ENCODE results near the gene SLC5A11. TPM values are rescaled to one million over a fixed set of nuclear protein-coding genes. Genes with fewer than 3 reads are reported as not detected.
A peak's percentile ranks its signal among the peaks of the same experiment; 100 is the strongest.

Gene SLC5A11
- polyA plus RNA-seq, 2 of the 4 experiments (the other 2 are of a cell fraction): 0.40 to 0.43 TPM

- POLR2A ChIA-PET: interaction anchor here (1.0 to 1.1 kb wide), 2 partner anchors 13 to 19 kb away, joined by 3 to 4 read pairs; no protein-coding TSS in a partner anchor
- FAIRE-seq (no peak), DNase-seq (ENCODE audit: low read depth in 1 of 2, low spot score in 1 of 2) (no peak), ATAC-seq (peak; percentile 4 to 16; a peak in 2 of 6 replicates)
- H3K9me3 ChIP-seq: no peaks in the 10 kb centered on the region
- peaks cover 76% of the 10 kb centered on the region for H3K4me1 ChIP-seq
- 0 out of 3 replicates have a peak overlapping the region, but pooled peaks have one; percentile 19 for H3K4me3 ChIP-seq
- peak overlapping the region; percentile 83 to 89 for H3K27ac ChIP-seq
- CTCF ChIA-PET: interaction anchor here (0.6 to 1.5 kb wide), 4 partner anchors 19 to 224 kb away, joined by 3 to 6 read pairs (median 4); no protein-coding TSS in a partner anchor
- peak; percentile 2 for TF ChIP-seq ZFP36 (IDR thresholded peaks at IDR 0.05; ENCODE audit: borderline replicate concordance, partially characterized antibody)
- TF ChIP-seq HOXB13 (CRISPR knock-in tag; IDR thresholded peaks at IDR 0.05; ENCODE audit: low read depth): no peak
- TF ChIP-seq FOSL2 (IDR thresholded peaks at IDR 0.05): no peak
- TF ChIP-seq FOSL2 (CRISPR knock-in tag; IDR thresholded peaks at IDR 0.05): peak; percentile 60
- TF ChIP-seq CHD4 (IDR thresholded peaks at IDR 0.05; ENCODE audit: borderline replicate concordance): peak; percentile 24; the same call in 1 of the 2 replicates
- peak; percentile 83 for TF ChIP-seq E2F6 (IDR thresholded peaks at IDR 0.05; ENCODE audit: borderline replicate concordance, low read depth)
- TF ChIP-seq HMGXB4 (CRISPR knock-in tag; IDR thresholded peaks at IDR 0.05; ENCODE audit: borderline replicate concordance): no peak
- H3K4me2 ChIP-seq: peak overlapping the region; percentile 75
- WGBS (ENCODE audit: missing lambda C conversion rate): 23% methylated on average over 8 of the region's 8 CpGs
Measured at GRCh38 chr16:24853169-24853824, 7.5 kb downstream of the SLC5A11 start.

DNA sequence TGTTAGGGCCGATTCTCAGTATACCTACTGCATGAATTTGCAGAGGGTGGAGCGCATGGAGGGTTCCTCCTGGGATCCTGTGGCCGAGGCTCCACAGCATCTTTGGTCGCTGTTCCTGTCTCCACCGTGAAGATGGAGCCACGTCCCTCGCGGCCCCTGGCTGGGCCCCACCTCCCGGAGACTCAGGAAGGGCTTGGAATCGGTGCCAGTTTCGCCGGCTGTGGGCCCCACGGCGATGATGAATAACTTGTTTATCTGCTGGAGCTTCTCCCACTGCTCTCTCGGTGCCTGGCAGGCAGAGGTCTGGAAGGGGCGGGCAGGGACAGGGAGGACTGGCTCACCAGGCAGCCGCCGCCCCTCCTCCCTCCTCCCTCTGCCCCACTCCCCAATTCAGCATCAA is 8.1 kb downstream of the SLC5A11 start:
- FAIRE-seq: no peak
- ATAC-seq: peak; percentile 73 to 78
- peak; percentile 68 to 86 for DNase-seq (ENCODE audit: low read depth in 1 of 2, low spot score in 1 of 2)
- peak overlapping the region; percentile 75 for H3K4me2 ChIP-seq
- TF ChIP-seq CBX2 (IDR thresholded peaks at IDR 0.05; ENCODE audit: borderline replicate concordance, low read depth): no peak
- TF ChIP-seq E2F6 (IDR thresholded peaks at IDR 0.05; ENCODE audit: borderline replicate concordance, low read depth): peak; percentile 13; the same call in 1 of the 2 replicates
- no peak; a peak in 1 of 4 replicates for TF ChIP-seq CEBPB (IDR thresholded peaks at IDR 0.05)
- peak; percentile 14 to 16; a peak in 1 of 5 replicates for TF ChIP-seq RAD21 (conservative IDR thresholded peaks at IDR 0.05 in 1 of 2, IDR thresholded peaks at IDR 0.05 in 1 of 2)
- TF ChIP-seq SMC3 (IDR thresholded peaks at IDR 0.05): peak; percentile 31
- TF ChIP-seq GATA3 (IDR thresholded peaks at IDR 0.05; ENCODE audit: borderline replicate concordance): peak; percentile 83; the same call in 1 of the 2 replicates
- TF ChIP-seq EP300 (IDR thresholded peaks at IDR 0.05): peak in 1 of 2 experiments; percentile 28; a peak in 1 of 5 replicates
- no peak for TF ChIP-seq NR3C1 (IDR thresholded peaks at IDR 0.05)
- TF ChIP-seq FOSL2 (IDR thresholded peaks at IDR 0.05): no peak; the same call in 1 of the 2 replicates
- TF ChIP-seq FOSL2 (CRISPR knock-in tag; IDR thresholded peaks at IDR 0.05): peak; percentile 67
- no peak for TF ChIP-seq KDM5A (IDR thresholded peaks at IDR 0.05)
- TF ChIP-seq, protein P1, sequence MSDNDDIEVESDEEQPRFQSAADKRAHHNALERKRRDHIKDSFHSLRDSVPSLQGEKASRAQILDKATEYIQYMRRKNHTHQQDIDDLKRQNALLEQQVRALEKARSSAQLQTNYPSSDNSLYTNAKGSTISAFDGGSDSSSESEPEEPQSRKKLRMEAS (IDR thresholded peaks at IDR 0.05): peak; percentile 85; the same call in 1 of the 2 replicates
- no peak for TF ChIP-seq HEYL (CRISPR knock-in tag; IDR thresholded peaks at IDR 0.05)
- peak in 1 of 2 experiments; percentile 27; a peak in 1 of 5 replicates for TF ChIP-seq JUN (IDR thresholded peaks at IDR 0.05)
- TF ChIP-seq NPAS2 (CRISPR knock-in tag; IDR thresholded peaks at IDR 0.05; ENCODE audit: borderline replicate concordance): no peak
- peak; percentile 59; the same call in 1 of the 2 replicates for TF ChIP-seq PBX3 (IDR thresholded peaks at IDR 0.05)
- TF ChIP-seq HOXB5 (CRISPR knock-in tag; IDR thresholded peaks at IDR 0.05): 0 out of 2 replicates have a peak, but pooled peaks have one; percentile 31
- H3K4me1 ChIP-seq: peaks cover 75% of the 10 kb centered on the region
- H3K9me3 ChIP-seq: no peaks in the 10 kb centered on the region
- WGBS (ENCODE audit: missing lambda C conversion rate): 0% methylated on average over 9 of the region's 18 CpGs
- 0 out of 3 replicates have a peak overlapping the region, but pooled peaks have one; percentile 19 for H3K4me3 ChIP-seq
- H3K27ac ChIP-seq: peak overlapping the region; percentile 83 to 89
- CTCF ChIA-PET: interaction anchor here (0.6 to 2.2 kb wide), 6 partner anchors 15 to 223 kb away, joined by 3 to 9 read pairs (median 4); no protein-coding TSS in a partner anchor
- POLR2A ChIA-PET: interaction anchor here (1.0 to 1.1 kb wide), 2 partner anchors 14 to 19 kb away, joined by 3 to 4 read pairs; no protein-coding TSS in a partner anchor

All from A549 (cell line).